Measurements from ENCODE around the gene EI24. TPM values are rescaled to one million over a fixed set of nuclear protein-coding genes. Genes with fewer than 3 reads are reported as not detected.

EI24 gene
- total RNA-seq, 2 donors from 2014 or later, result 82.3 to 127 TPM

Other genes with a start within 250 kb of the EI24 start
- 1 to 10 TPM; 2.7 to 7.4 TPM for gene FEZ1, start 73.2 kb upstream of the EI24 start, total RNA-seq
- gene STT3A, start 23.4 kb downstream of the EI24 start, total RNA-seq, result 100 to 1,000 TPM; 130 to 183 TPM
- 10 to 100 TPM; 15.6 to 44.6 TPM for gene CHEK1, start 55.7 kb downstream of the EI24 start, total RNA-seq
- gene ACRV1, start 111.4 kb downstream of the EI24 start, total RNA-seq, result not detected
- gene PATE1, start 176.8 kb downstream of the EI24 start, total RNA-seq, result not detected
- not detected for gene PATE2, start 209.4 kb downstream of the EI24 start, total RNA-seq
- not detected for gene PATE3, start 218.7 kb downstream of the EI24 start, total RNA-seq